GM19468 (cell line): ENCODE measurements around the gene ALKBH6.
"Not testable (repeated sequence)": the region's sequence is repeated elsewhere in the genome, so short reads cannot be mapped to it uniquely, and the experiment has no call there.

ENCODE experiments used
- ATAC-seq: cut with Tn5 transposase; IDR thresholded peaks from one replicate; pipeline ENCODE4 v1.9.1; 2021; ENCODE audit warnings: mild to moderate bottlenecking, moderate library complexity, moderate number of reproducible peaks; ENCODE audit not compliant: unreplicated experiment; ENCODE audit errors: extremely low read depth

Gene ALKBH6

GRCh38 chr19:35995048-35995993 lies 18.7 kb downstream of the ALKBH6 start, which contains the start of gene SDHAF1:
SDHAF1 (plus strand) TSS chr19:35995188; CDS start chr19:35995275, 87 bp downstream.
- peak; percentile 66 for ATAC-seq

GRCh38 chr19:35993923-35994598 lies 20.0 kb downstream of the ALKBH6 start:
- no peak for ATAC-seq

DNA sequence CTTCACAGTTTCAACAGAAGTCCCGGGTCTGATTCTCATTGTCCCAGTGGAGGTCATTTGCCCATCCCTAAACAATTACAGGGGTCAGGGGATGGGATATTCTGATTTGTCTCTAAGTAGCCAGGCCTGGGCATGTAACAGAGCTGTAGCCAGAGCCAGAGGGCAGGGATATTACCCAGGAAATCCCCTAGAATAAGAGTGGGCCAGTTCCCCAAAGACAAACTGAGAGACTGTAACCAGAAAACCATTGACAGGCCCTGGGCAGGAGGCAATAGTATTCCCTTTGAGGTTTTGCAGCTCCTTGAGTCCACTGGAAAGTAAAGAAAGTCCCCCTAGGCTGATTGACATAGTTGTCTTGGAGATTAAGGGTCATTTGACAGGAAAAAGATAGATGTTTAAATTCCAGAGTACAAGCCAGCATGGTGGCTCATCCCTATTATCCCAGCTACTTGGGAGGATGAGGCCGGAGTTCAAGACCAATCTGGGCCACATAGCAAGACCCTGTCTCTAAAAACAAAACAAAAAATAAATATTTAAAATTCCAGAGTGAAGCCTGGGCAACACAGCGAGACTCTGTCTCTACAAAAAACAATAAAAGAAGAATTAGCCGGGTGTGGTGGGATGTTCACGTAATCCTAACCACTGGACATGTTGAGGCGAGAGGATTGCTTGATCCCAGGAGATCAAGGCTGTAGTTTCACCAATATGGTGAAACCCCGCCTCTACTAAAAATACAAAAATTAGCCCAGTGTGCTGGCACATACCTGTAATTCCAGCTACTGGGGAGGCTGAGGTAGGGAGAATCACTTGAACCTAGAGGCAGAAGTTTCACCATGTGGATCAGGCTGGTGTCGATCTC lies 20.9 kb downstream of the ALKBH6 start:
- no peak for ATAC-seq

DNA sequence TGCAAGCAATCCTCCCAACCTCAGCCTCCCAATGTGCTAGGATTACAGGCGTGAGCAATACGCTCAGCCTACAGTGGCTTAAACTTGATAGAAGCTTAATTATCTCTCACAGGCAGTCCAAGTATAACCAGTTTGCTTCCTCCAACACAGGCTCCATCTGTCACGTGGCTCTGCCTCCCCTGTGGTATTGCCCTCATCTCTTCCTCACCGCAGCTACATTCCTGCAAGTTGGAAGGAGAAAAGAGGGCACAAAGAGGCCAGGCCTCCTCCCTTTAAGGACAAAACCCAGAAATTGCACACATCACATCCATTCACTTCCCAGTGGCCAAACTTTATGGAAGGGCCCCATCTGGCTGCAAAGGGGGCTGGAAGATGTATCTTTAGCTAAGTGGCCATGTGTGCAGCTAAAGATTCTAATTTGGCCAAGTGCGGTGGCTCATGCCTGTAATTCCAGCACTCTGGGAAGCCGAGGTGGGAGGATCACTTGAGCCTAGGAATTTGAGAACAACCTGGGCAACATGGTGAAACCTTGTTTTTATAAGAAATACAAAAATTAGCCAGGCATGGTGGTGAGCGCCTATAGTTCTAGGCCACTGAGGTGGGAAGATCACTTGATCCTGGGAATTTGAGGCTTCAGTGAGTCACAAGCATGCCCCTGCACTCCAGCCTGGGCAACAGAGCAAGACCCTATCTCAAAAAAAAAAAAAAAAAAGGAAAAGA lies 22.1 kb downstream of the ALKBH6 start:
- no peak for ATAC-seq

DNA sequence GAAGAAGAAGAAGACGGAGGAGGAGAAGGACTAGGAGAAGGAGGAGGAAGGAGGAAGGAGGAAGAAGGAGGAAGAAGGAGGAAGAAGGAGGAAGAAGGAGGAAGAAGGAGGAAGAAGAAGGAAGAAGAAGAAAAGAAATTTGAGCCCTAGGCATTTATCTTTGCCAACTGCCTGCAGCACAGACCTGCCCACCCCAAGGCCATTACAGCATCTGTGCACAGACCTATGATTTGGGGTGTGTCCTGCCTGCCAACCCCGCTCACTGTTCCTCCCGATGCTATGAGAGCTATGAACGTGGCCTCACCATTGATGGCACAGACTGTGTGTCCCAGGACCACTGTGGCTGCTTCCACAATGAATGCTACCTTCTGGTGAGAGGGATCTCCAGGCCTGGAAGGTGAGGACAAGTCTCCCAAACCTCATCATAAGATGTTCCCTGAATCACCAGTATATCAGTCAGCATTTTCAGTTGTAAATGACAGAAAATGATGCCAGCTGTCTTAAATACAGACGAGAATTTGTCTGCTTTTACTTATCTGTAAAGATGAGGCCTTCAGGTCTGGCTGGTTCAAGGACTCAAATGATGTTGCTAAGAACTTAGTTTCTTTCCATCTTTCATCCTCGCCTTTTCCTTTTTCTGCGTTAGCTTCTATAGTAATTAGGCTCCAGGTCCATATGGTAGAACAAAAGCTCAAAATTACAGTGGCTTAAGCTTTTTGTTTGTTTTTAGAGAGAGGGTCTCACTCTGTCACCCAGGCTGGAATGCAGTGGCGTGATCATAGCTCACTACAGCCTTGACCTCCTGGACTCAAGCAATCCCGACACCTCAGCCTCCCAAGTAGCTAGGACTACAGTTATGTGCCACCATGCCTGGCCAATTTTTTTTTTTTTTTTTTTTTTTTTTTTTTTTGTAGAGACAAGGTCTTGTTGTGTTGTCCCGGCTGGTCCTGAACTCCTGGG lies 23.0 kb downstream of the ALKBH6 start:
- no peak for ATAC-seq

DNA sequence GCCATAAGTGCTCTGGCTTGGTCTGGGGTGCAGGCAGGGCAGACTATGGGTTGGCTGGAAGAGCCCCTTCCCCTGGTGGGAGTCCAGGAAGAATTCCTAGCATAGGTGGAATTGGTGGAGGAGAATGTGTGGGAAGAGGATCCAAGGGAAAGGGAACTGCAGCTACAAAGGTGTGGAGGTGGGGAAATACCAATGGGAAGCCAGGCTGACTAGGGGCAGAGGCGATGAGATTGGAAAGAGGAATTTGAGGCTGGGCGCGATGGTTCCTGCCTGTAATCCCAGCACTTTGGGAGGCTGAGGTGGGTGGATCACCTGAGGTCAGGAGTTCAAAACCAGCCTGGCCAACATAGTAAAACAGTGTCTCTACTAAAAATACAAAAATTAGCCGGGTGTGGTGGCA lies 23.9 kb downstream of the ALKBH6 start:
- ATAC-seq = no peak

DNA sequence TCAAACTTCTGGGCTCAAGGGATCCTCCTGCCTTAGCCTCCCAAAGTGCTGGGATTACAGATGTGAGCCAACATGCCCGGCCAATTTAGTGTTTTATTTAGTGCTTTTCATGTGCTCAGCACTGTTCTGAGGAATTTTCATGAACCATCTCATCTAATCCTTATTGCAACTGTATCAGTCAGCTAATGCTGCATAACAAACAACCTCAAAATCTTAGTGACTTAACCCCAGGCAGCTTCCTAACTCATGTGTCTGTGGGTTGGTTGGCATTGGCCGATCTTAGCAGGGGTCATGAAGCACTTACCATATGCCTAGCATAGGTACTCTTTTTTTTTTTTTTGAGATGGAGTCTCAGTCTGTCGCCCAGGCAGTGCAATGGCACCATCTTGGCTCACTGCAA lies 25.2 kb downstream of the ALKBH6 start:
- no peak for ATAC-seq

- no peak for ATAC-seq
These were observed 26.5 kb downstream of the ALKBH6 start for GRCh38 chr19:35987571-35987896.

DNA sequence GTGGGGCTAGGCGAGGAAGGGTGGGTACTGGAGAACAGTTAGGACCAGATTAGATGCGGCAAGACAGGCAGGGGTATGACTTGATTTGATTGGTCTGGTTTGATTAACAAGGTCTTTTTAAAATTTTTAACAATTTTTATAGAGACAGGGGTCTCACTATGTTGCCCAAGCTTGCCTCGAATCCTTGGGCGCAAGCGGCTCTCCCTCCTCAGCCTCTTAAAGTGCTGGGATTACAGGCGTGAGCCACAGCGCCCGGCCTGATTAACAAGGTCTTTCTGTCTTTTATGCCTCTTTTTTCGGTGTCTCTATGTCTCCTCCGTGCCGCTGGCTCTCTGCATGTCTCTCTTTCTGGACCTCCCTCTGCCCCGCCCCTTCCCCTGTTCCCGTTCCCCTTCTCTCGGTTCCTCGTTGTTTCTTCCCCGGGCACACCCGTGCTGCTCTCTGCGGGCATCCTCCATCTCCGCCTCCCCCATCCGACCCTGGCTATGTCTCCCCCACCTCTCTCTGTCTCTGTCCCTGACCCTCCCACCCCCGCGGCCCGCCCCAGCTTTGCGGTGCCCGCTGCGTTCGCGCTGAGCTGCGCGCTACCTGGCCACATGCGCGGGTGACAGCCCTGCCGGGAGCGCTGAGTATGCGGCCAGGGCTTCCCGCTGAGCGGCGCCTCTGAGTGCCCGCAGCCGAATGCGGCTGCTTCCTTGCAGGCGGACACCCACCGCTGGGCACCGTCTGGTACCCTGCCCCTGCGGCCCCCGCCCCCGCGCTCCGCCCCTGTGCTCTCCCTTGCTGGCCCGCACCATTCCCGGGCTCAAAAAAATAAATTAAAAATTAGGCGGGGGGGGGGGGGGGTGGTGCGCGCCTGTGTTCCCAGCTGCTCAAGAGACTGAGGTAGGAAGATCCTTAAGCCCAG lies 27.1 kb downstream of the ALKBH6 start:
- no peak for ATAC-seq

GRCh38 chr19:35986111-35986510 lies 27.9 kb downstream of the ALKBH6 start:
- no peak for ATAC-seq

GRCh38 chr19:35983177-35983576 lies 30.8 kb downstream of the ALKBH6 start:
- ATAC-seq = no peak

DNA sequence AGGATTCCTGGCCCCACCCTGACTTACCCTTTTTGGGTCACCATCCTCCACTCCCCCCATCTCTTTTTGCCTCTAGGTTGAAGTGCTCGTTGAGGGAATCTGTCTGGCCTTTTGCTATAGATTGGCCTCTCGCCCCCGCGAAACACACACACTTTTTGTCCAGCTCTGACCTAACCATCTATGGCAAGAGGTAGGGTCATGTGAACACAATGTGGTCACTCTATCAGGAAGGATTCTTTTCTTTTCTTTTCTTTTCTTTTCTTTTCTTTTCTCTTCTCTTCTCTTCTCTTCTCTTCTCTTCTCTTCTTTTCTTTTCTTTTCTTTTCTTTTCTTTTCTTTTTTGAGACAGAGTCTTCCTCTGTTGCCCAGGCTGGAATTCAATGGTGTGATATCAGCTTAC lies 33.0 kb downstream of the ALKBH6 start:
- ATAC-seq = not testable (repeated sequence)

DNA sequence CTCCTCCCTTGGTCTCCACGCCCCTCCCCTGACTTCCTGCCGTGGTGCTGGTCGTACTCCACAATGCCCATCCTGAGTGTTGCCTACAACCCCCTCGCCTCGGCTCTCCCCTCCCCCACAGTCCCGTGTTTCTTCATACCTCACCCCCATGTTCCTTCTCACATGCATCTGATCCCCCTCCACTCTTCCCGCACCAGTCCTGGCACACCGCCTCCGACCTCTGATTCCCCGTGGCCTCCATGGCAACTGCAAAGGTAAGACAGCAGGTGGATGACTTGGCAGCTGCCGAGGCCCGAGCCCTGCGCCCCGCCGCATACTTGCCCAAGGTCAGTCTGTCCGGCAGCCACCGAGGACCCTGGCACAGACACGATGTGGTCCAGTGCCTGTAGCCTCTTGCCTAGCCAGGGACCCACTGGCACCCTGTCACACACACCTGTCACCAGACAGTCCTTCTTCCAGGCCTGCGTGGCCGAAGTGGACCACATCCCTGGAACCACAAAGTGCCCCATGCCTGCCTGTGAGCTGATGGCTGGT lies 35.1 kb downstream of the ALKBH6 start:
- ATAC-seq = no peak

DNA sequence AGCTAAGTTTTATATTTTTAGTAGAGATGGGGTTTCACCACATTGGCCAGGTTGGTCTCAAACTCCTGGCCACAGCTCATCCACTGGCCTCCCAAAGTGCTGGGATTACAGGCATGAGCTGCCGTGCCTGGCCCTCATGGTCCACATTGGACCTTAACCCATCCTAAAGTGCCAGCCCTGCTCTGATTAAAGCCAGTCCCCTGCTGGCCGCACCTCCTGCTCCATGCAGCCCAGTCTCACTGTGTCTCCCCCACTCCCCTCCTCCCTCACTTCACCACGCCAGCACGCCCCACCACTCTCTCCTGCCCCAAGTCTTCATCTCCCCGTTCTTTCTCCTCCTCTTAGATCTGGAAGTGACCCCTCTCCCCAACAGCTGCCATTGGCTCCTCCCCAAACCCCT lies 35.7 kb downstream of the ALKBH6 start:
- ATAC-seq = no peak

DNA sequence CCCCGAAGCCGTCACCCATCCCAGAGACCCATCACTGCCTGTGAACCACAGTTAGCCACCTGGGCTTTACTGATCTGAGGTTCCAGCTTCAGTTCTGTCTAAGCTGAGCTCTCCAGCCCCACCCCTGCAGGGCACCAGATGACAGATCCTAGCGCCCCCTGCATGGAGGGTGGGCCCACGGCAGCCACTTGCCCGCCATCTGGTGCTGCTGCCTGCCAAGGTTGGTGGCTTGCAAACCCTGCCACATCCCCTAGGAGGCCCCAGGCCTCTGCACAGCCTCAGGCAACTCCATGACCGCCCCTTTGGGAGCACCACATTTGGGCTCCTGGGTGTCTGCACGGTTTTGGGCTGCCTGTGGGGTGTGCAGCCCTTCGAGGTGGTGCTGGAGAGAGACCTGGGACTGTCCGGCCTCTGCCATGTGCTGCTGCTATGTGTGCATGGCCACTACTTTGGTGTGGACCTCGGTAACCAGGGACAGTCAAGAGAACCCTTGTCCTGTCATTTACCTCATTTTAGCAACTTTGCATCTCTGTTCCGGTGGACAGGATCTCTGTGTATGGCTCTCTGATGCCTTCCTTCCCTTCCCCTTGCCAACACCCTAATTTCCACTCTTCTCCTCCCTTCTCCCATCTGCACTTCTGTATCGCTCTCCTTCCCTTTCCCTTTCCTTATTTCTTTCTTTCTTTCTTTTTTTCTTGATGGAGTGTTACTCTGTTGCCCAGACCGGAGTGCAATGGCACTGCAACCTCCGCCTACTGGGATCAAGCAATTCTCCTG lies 36.4 kb downstream of the ALKBH6 start:
- ATAC-seq = no peak

GRCh38 chr19:35975608-35976214 lies 38.3 kb downstream of the ALKBH6 start:
- no peak for ATAC-seq
